HCT116 (cell line): ENCODE results near the gene CHCHD5.

ENCODE experiments used
- CTCF ChIP-seq, 3 experiments: fragments of 200-600 bp in 1 of 3; sonication (generic) in 1 of 3; IDR thresholded peaks in 2 of 3; conservative IDR thresholded peaks in 1 of 3; 2 replicates each; pipeline ENCODE4 v1.5.1; 2012 to 2017; ENCODE audit warnings: low read depth in 2 of 3, low read length in 2 of 3, antibody characterized with exemption in 1 of 3, borderline replicate concordance in 1 of 3, control low read depth in 1 of 3, mild to moderate bottlenecking in 1 of 3, mixed read lengths in 1 of 3, mixed run types in 1 of 3, moderate library complexity in 1 of 3; ENCODE audit not compliant: insufficient read depth in 1 of 3
- EGR1 ChIP-seq: IDR thresholded peaks from 2 replicates; pipeline ENCODE4 v1.6.1; 2012; ENCODE audit warnings: low read depth
- EZH2 ChIP-seq: fragments of 200-600 bp; sonication (generic); IDR thresholded peaks from 2 replicates; pipeline ENCODE4 v1.6.1; 2017; ENCODE audit warnings: antibody characterized with exemption, mixed run types
- FOSL1 ChIP-seq: IDR thresholded peaks from 2 replicates; pipeline ENCODE4 v1.6.1; 2012; ENCODE audit warnings: low read depth
- POLR2A ChIP-seq: IDR thresholded peaks from 2 replicates; pipeline ENCODE4 v1.7.0; 2011; ENCODE audit warnings: borderline replicate concordance; ENCODE audit not compliant: insufficient read depth, insufficient read length; ENCODE audit errors: extremely low read depth
- POLR2AphosphoS5 ChIP-seq: IDR thresholded peaks from 2 replicates; pipeline ENCODE4 v1.6.1; 2011; ENCODE audit warnings: mild to moderate bottlenecking, low read depth, low read length, moderate library complexity
- RAD21 ChIP-seq: IDR thresholded peaks from 2 replicates; pipeline ENCODE4 v1.6.1; 2012; ENCODE audit warnings: low read depth, mild to moderate bottlenecking
- SIN3A ChIP-seq: IDR thresholded peaks from 2 replicates; pipeline ENCODE4 v1.6.1; 2012; ENCODE audit warnings: low read depth
- SP1 ChIP-seq: IDR thresholded peaks from 2 replicates; pipeline ENCODE4 v1.6.1; 2012; ENCODE audit warnings: low read depth
- SRF ChIP-seq: IDR thresholded peaks from 2 replicates; pipeline ENCODE4 v1.6.1; 2012; ENCODE audit warnings: low read depth
- TCF7L2 ChIP-seq: IDR thresholded peaks from 2 replicates; pipeline ENCODE4 v1.7.0; 2011; ENCODE audit warnings: borderline replicate concordance, inconsistent platforms; ENCODE audit not compliant: insufficient read depth, insufficient read length; ENCODE audit errors: extremely low read depth
- TF ChIP-seq, protein P1 (sequence below): IDR thresholded peaks from 2 replicates; pipeline ENCODE4 v1.6.1; 2012; ENCODE audit warnings: low read depth
- TF ChIP-seq, protein P2 (sequence below): IDR thresholded peaks from 2 replicates; pipeline ENCODE4 v1.6.1; 2012

GRCh38 chr2:112607680-112608438 lies 23.4 kb downstream of the CHCHD5 start:
- TF ChIP-seq CTCF (IDR thresholded peaks at IDR 0.05 in 2 of 3, conservative IDR thresholded peaks at IDR 0.05 in 1 of 3; ENCODE audit: borderline replicate concordance in 1 of 3, insufficient read depth in 1 of 3, low read depth in 2 of 3, low read length in 2 of 3): no peak
- TF ChIP-seq SP1: no peak
- TF ChIP-seq FOSL1: no peak
- TF ChIP-seq EZH2: no peak
- no peak for TF ChIP-seq RAD21
- TF ChIP-seq POLR2A: no peak
- no peak for TF ChIP-seq TCF7L2
- TF ChIP-seq POLR2AphosphoS5: no peak
- TF ChIP-seq SIN3A: no peak
- TF ChIP-seq, protein P1, sequence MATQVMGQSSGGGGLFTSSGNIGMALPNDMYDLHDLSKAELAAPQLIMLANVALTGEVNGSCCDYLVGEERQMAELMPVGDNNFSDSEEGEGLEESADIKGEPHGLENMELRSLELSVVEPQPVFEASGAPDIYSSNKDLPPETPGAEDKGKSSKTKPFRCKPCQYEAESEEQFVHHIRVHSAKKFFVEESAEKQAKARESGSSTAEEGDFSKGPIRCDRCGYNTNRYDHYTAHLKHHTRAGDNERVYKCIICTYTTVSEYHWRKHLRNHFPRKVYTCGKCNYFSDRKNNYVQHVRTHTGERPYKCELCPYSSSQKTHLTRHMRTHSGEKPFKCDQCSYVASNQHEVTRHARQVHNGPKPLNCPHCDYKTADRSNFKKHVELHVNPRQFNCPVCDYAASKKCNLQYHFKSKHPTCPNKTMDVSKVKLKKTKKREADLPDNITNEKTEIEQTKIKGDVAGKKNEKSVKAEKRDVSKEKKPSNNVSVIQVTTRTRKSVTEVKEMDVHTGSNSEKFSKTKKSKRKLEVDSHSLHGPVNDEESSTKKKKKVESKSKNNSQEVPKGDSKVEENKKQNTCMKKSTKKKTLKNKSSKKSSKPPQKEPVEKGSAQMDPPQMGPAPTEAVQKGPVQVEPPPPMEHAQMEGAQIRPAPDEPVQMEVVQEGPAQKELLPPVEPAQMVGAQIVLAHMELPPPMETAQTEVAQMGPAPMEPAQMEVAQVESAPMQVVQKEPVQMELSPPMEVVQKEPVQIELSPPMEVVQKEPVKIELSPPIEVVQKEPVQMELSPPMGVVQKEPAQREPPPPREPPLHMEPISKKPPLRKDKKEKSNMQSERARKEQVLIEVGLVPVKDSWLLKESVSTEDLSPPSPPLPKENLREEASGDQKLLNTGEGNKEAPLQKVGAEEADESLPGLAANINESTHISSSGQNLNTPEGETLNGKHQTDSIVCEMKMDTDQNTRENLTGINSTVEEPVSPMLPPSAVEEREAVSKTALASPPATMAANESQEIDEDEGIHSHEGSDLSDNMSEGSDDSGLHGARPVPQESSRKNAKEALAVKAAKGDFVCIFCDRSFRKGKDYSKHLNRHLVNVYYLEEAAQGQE: no peak
- no peak for TF ChIP-seq SRF
- no peak for TF ChIP-seq EGR1
- TF ChIP-seq, protein P2, sequence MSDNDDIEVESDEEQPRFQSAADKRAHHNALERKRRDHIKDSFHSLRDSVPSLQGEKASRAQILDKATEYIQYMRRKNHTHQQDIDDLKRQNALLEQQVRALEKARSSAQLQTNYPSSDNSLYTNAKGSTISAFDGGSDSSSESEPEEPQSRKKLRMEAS: no peak
